Activated naive CD8-positive, alpha-beta T cell treated with anti-CD3 and anti-CD28 coated beads, Interleukin-2, amount 10 ng/mL, durations not matched to agents 7 days and 5 days (primary cell): ENCODE results near the gene PLXDC2. TPM values are rescaled to one million over a fixed set of nuclear protein-coding genes. Genes with fewer than 3 reads are reported as not detected.
"Not testable (repeated sequence)": the region's sequence is repeated elsewhere in the genome, so short reads cannot be mapped to it uniquely, and the experiment has no call there.

ENCODE experiments used
- ATAC-seq: fragments of 150-1000 bp; cut with Tn5 transposase; one replicate; pipeline ENCODE4 v1.10.0; 2021; ENCODE audit warnings: low read depth, moderate library complexity
- POLR2A ChIA-PET: fragments of 350-600 bp; sonication (Branson Sonifier 250); formaldehyde crosslinking; loops from one replicate; lab custom pipeline; 2021; ENCODE audit warnings: antibody characterized with exemption; lab: Charles Lee
- DNase-seq: peaks from one replicate; pipeline ENCODE4 v3.0.0; 2021
- H3K27ac Mint-ChIP-seq: one replicate; pipeline ENCODE4 v1.8.0; 2022; ENCODE audit warnings: mild to moderate bottlenecking, mixed read lengths
- H3K27me3 Mint-ChIP-seq: one replicate; pipeline ENCODE4 v1.8.0; 2022; ENCODE audit warnings: mild to moderate bottlenecking, moderate library complexity, mixed read lengths
- H3K36me3 Mint-ChIP-seq: one replicate; pipeline ENCODE4 v1.8.0; 2021; ENCODE audit warnings: mild to moderate bottlenecking, mixed read lengths
- H3K4me1 Mint-ChIP-seq: one replicate; pipeline ENCODE4 v1.8.0; 2021; ENCODE audit warnings: mixed read lengths
- H3K4me3 Mint-ChIP-seq: one replicate; pipeline ENCODE4 v1.8.0; 2022; ENCODE audit warnings: mild to moderate bottlenecking, moderate library complexity, mixed read lengths
- H3K9me3 Mint-ChIP-seq: one replicate; pipeline ENCODE4 v1.8.0; 2021; ENCODE audit warnings: mixed read lengths
- total RNA-seq, 2 experiments: library from RNA; stranded (reverse); gene quantifications; one replicate each; pipeline ENCODE4 v1.2.3, GENCODE V29; 2021

PLXDC2 gene
- total RNA-seq, 2 experiments from 2014 or later: 0.86 to 1.0 TPM

DNA sequence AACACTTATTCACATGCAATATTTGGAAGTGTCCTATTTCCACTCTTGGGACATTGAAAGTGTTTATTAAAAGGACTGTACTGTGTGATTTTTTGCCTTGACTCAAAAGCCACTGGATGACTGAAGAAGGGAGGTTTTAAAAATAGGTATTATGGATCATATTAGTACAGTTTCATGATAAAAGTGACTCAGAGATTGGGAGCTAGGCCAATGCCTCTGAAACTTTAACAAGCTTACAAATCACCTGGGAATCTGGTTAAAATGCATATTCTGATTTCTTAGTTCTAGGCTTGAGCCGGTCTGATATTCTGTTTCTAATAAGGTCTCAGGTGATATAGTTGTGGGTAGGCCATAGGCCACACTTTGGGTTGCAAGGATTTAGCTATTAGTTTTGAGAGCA, 191.2 kb downstream of the PLXDC2 start:
- ATAC-seq (no peak), DNase-seq (no peak)
- no peak overlapping the region for H3K27ac Mint-ChIP-seq
- POLR2A ChIA-PET: no interaction called here
- no peaks in the 10 kb centered on the region for H3K36me3 Mint-ChIP-seq
- H3K4me3 Mint-ChIP-seq: no peak overlapping the region
- H3K27me3 Mint-ChIP-seq: no peaks in the 10 kb centered on the region
- no peaks in the 10 kb centered on the region for H3K4me1 Mint-ChIP-seq
- H3K9me3 Mint-ChIP-seq: no peaks in the 10 kb centered on the region

DNA sequence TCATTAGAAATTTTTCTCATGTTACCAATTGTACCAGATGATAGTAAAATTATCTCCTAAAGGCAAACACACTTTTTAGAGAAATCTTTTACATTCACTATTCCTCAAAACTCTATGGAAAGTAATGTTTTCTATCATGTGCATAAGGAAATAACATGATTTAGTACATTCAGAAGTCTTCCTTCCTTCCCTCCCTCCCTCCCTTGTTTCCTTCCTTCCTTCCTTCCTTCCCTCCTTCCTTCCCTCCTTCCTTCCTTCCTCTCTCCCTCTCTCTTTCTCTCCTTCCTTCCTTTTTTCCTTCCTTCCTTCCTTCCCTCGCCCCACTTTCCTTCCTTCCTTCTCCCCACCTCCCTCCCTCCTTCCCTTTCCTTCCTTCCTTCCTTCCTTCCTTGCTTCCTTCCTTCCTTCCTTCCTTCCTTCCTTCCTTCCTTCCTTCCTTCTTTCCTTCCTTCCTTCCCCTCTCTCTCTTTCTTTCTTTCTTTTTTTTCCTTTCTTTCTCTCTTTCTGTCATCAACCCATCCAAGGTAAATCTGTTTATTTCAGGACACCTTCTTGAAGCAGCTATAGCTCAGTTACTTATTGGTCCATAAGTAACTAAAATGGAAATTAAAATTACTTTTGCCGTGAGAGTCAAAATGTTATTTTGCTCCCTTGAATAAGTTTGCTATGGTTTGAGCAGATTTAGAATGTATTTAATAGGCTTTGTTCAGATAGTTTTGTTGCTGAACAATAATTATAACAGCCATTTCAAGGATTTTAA, 197.9 kb downstream of the PLXDC2 start:
- H3K4me3 Mint-ChIP-seq: no peak overlapping the region
- peaks cover 3% of the 10 kb centered on the region for H3K9me3 Mint-ChIP-seq
- no peaks in the 10 kb centered on the region for H3K27me3 Mint-ChIP-seq
- POLR2A ChIA-PET: no interaction called here
- H3K27ac Mint-ChIP-seq: no peak overlapping the region
- ATAC-seq (no peak), DNase-seq (no peak)
- no peaks in the 10 kb centered on the region for H3K36me3 Mint-ChIP-seq
- no peaks in the 10 kb centered on the region for H3K4me1 Mint-ChIP-seq

DNA sequence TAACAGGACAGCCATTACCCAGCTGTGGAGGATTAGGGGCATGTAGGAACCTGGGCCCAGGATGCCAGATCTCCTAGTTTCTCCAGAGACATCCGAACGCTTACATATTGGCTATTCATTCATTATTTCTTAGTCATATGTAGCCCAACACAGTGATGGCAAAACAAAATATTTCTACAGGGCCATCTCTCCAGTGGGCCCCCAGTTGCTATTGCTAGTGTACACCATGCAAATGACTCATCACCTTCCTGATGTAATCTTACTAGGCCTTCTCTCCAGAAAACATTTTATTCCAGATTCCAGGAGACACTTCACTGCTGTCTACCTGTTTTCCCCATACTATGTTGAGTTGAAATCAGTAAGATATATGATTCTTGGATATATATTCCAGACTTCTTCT, 201.7 kb downstream of the PLXDC2 start:
- H3K4me1 Mint-ChIP-seq: no peaks in the 10 kb centered on the region
- no peaks in the 10 kb centered on the region for H3K36me3 Mint-ChIP-seq
- ATAC-seq (no peak), DNase-seq (no peak)
- H3K4me3 Mint-ChIP-seq: no peak overlapping the region
- H3K9me3 Mint-ChIP-seq: peaks cover 4% of the 10 kb centered on the region
- POLR2A ChIA-PET: no interaction called here
- H3K27ac Mint-ChIP-seq: no peak overlapping the region
- H3K27me3 Mint-ChIP-seq: no peaks in the 10 kb centered on the region

- H3K27me3 Mint-ChIP-seq: no peaks in the 10 kb centered on the region
- H3K9me3 Mint-ChIP-seq: peaks cover 1% of the 10 kb centered on the region
- POLR2A ChIA-PET: no interaction called here
- DNase-seq (no peak), ATAC-seq (no peak)
- H3K27ac Mint-ChIP-seq: no peak overlapping the region
- H3K4me1 Mint-ChIP-seq: no peaks in the 10 kb centered on the region
- H3K36me3 Mint-ChIP-seq: no peaks in the 10 kb centered on the region
- no peak overlapping the region for H3K4me3 Mint-ChIP-seq
Measured at GRCh38 chr10:20020677-20021076, 204.4 kb downstream of the PLXDC2 start.

DNA sequence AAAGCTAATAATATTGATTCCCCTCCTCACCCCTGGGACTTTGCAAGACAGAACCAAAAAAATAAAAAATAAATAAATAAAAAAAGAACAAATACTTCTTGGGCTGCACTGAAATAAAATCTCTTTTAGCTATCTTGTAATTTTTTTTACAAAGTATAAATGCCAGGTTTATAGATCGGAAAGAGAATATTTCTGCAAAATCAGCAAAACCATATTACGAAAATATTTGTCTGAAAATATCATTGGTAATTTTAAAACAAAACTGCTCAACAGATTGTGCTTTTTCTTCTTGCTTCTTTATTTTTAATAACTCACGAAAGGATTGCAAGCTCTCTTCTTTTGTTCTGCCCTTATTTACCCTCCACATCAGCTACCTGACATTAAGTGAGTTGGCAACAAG, 213.3 kb downstream of the PLXDC2 start:
- Mint-ChIP-seq H3K4me3 (no peak overlapping the region), H3K27ac (no peak overlapping the region), H3K4me1 (no peaks in the 10 kb centered on the region), H3K27me3 (no peaks in the 10 kb centered on the region), H3K36me3 (no peaks in the 10 kb centered on the region), H3K9me3 (no peaks in the 10 kb centered on the region)
- ATAC-seq (no peak), DNase-seq (no peak)
- POLR2A ChIA-PET: no interaction called here

GRCh38 chr10:20033476-20033875, 217.2 kb downstream of the PLXDC2 start:
- no peaks in the 10 kb centered on the region for H3K36me3 Mint-ChIP-seq

GRCh38 chr10:20034732-20035131, 218.5 kb downstream of the PLXDC2 start:
- Mint-ChIP-seq H3K4me1 (no peaks in the 10 kb centered on the region), H3K27me3 (no peaks in the 10 kb centered on the region), H3K27ac (no peak overlapping the region), H3K4me3 (no peak overlapping the region), H3K9me3 (peaks cover 1% of the 10 kb centered on the region), H3K36me3 (no peaks in the 10 kb centered on the region)
- POLR2A ChIA-PET: no interaction called here
- no peak for ATAC-seq
- no peak for DNase-seq

More at GRCh38 chr10:20033476-20033875, 217.2 kb downstream of the PLXDC2 start:
- ATAC-seq (no peak), DNase-seq (no peak)
- Mint-ChIP-seq H3K27ac (no peak overlapping the region), H3K27me3 (no peaks in the 10 kb centered on the region), H3K9me3 (no peaks in the 10 kb centered on the region), H3K4me1 (no peaks in the 10 kb centered on the region), H3K4me3 (no peak overlapping the region)
- POLR2A ChIA-PET: no interaction called here

- DNase-seq (no peak), ATAC-seq (no peak)
- no peaks in the 10 kb centered on the region for H3K4me1 Mint-ChIP-seq
- POLR2A ChIA-PET: no interaction called here
- H3K27ac Mint-ChIP-seq: no peak overlapping the region
- no peaks in the 10 kb centered on the region for H3K36me3 Mint-ChIP-seq
- no peak overlapping the region for H3K4me3 Mint-ChIP-seq
- no peaks in the 10 kb centered on the region for H3K27me3 Mint-ChIP-seq
- H3K9me3 Mint-ChIP-seq: peaks cover 2% of the 10 kb centered on the region
Measured at GRCh38 chr10:20040012-20040411, 223.8 kb downstream of the PLXDC2 start.

DNA sequence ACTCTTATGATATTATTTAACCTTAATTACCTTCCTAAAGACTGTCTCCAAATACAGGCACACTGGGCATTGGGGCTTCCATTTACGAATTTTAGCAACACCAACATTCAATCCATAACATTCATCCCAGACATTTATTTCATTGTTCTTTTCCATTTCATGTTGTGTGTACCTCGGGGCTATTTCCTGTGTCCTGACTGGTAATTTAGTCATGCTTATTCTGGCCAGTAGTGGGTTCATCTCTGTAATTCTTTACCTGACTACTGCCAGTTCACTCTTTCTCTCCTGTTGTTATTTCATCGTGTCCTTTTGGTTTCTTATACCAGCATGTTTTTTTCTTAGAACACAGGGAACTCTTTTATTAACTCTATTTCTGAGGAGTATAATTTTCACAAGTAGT, 225.7 kb downstream of the PLXDC2 start:
- no peaks in the 10 kb centered on the region for H3K36me3 Mint-ChIP-seq
- H3K27ac Mint-ChIP-seq: no peak overlapping the region
- POLR2A ChIA-PET: no interaction called here
- ATAC-seq (no peak), DNase-seq (no peak)
- peaks cover 2% of the 10 kb centered on the region for H3K9me3 Mint-ChIP-seq
- no peak overlapping the region for H3K4me3 Mint-ChIP-seq
- no peaks in the 10 kb centered on the region for H3K4me1 Mint-ChIP-seq
- no peaks in the 10 kb centered on the region for H3K27me3 Mint-ChIP-seq

- H3K36me3 Mint-ChIP-seq, POLR2A ChIA-PET, ATAC-seq, H3K27me3 Mint-ChIP-seq, H3K4me3 Mint-ChIP-seq, DNase-seq, H3K9me3 Mint-ChIP-seq, H3K27ac Mint-ChIP-seq, H3K4me1 Mint-ChIP-seq: not testable (repeated sequence)
Measured at GRCh38 chr10:20045100-20045499, 228.9 kb downstream of the PLXDC2 start.

DNA sequence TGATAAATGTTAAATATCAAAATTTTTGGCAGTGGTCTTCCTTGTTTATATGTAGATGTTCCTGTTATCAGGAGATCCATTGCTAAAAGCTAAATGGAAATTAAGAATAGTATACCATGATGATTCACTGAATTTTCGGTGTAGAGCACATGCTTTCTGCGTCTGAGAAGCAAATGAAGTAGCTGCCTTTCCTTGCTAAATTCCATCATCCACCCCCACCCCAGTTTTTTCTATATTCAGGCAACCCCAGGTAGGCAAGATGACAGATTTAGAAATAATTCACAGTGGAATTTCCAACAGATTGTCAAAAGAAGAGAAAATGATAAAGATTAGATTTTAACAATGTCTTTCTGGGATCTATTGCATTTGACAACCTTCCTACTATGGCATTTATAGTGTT, 231.9 kb downstream of the PLXDC2 start:
- POLR2A ChIA-PET: no interaction called here
- H3K27me3 Mint-ChIP-seq: no peaks in the 10 kb centered on the region

DNA sequence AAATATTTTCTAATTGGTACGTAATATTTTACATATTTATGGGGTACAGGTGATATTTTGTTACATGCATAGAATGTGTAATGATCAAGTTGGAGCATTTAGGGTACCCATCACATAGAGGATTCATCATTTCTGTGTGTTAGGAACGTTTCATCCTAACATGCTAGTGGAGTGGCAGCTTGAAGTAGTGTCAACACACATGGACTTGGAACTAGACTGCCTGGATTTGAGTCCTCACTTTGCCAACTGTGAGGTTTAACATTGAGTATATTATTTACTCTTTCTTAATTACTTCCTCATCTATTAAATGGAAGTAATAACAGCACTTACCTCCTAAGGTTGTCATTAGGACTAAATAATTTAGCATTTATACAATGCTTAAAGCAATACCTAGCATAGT, 241.9 kb downstream of the PLXDC2 start:
- ATAC-seq: no peak
- DNase-seq: no peak
- POLR2A ChIA-PET: no interaction called here

More for the DNA sequence above, 231.9 kb downstream of the PLXDC2 start:
- Mint-ChIP-seq H3K4me1 (no peaks in the 10 kb centered on the region), H3K4me3 (no peak overlapping the region), H3K27ac (no peak overlapping the region), H3K9me3 (peaks cover 4% of the 10 kb centered on the region), H3K36me3 (no peaks in the 10 kb centered on the region)
- ATAC-seq: no peak
- DNase-seq: no peak

DNA sequence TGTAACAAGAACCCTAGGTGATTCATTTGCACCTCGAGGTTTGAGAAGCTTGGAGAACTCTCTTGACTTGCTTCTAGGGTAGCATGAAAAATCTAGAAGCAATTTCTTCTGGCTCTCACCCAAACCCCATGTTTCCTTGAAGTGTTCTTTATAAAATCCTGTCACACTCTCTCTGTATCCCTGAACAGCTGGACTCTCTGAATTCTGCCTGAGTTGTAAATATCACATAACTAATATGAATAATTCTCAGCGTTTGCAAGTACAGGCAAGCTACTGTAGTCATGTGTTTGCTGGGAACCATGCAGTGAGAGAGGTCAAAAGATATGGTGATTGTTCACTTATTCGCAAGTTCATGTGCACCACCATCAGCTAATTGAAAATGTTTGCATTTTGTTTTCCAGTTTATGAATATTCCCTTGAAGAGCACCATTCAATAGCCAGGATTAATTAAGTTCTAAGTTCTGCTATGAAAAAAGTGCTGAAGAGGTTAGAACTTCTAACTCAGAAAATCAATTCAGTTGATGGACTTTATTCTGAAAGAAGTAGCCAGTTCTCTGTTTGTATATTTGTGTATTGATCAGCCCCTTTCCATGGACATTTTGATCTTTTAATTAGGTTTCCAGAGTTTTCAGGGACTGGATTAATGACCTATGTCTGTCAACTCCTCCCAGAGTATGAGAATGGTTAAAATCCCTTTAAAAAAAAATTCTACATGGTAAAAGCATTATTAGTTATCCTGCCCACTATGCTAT, 243.0 kb downstream of the PLXDC2 start:
- Mint-ChIP-seq H3K36me3 (no peaks in the 10 kb centered on the region), H3K27ac (no peak overlapping the region), H3K27me3 (no peaks in the 10 kb centered on the region), H3K4me3 (no peak overlapping the region), H3K9me3 (peaks cover 2% of the 10 kb centered on the region), H3K4me1 (no peaks in the 10 kb centered on the region)
- POLR2A ChIA-PET: no interaction called here
- ATAC-seq (no peak), DNase-seq (no peak)

More for the DNA sequence above, 241.9 kb downstream of the PLXDC2 start:
- Mint-ChIP-seq H3K27ac (no peak overlapping the region), H3K27me3 (no peaks in the 10 kb centered on the region), H3K9me3 (peaks cover 4% of the 10 kb centered on the region), H3K36me3 (no peaks in the 10 kb centered on the region), H3K4me1 (no peaks in the 10 kb centered on the region), H3K4me3 (no peak overlapping the region)

DNA sequence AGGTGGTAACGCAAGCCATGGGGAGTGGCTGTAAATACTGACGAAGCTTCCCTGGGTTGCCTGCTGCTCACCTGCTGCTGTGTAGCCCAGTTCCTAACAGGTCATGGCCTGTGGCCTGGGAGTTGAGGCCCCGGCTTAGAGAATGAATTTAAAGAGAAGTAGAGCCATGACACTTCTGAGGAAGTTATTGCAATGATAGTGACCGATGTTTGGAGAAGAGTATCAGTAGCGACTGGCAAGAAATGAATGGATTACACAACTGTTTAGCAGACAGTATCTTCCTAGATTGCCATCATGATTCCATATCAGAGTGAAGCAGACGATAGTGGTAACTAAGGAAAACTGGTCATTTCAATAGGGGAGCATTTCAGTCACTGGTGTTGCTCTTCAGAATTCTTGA, 249.6 kb downstream of the PLXDC2 start:
- no peak for ATAC-seq
- no peak overlapping the region for H3K27ac Mint-ChIP-seq

More for the DNA sequence above, 249.6 kb downstream of the PLXDC2 start:
- Mint-ChIP-seq H3K4me1 (no peaks in the 10 kb centered on the region), H3K36me3 (no peaks in the 10 kb centered on the region), H3K4me3 (no peak overlapping the region), H3K27me3 (no peaks in the 10 kb centered on the region), H3K9me3 (peaks cover 5% of the 10 kb centered on the region)
- POLR2A ChIA-PET: no interaction called here
- no peak for DNase-seq
